HG03442 (cell line): ENCODE data around the gene LILRB1.
"Not testable (repeated sequence)": the region's sequence is repeated elsewhere in the genome, so short reads cannot be mapped to it uniquely, and the experiment has no call there.

Experiments
- ATAC-seq: cut with Tn5 transposase; IDR thresholded peaks from one replicate; pipeline ENCODE4 v1.9.1; 2021; ENCODE audit warnings: mild to moderate bottlenecking, moderate library complexity; ENCODE audit not compliant: unreplicated experiment

LILRB1 gene

DNA sequence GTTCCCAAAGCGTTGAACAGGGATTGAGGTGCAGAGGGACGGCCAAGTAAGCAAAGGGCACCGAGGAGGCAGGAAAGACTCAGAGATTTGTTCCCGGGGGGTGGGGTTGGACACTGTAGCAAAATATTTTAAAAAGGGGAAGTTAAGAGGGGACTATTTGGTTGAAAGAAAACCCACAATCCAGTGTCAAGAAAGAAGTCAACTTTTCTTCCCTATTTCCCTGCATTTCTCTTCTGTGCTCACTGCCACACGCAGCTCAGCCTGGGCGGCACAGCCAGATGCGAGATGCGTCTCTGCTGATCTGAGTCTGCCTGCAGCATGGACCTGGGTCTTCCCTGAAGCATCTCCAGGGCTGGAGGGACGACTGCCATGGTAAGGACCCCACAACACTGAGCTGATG, at the start of gene LILRB1:
Gene LILRB1, plus strand, starts transcription at position 223 of the 400 bp plus-strand sequence. CDS start 590 bp downstream, outside the sequence.
- not testable (repeated sequence) for ATAC-seq

DNA sequence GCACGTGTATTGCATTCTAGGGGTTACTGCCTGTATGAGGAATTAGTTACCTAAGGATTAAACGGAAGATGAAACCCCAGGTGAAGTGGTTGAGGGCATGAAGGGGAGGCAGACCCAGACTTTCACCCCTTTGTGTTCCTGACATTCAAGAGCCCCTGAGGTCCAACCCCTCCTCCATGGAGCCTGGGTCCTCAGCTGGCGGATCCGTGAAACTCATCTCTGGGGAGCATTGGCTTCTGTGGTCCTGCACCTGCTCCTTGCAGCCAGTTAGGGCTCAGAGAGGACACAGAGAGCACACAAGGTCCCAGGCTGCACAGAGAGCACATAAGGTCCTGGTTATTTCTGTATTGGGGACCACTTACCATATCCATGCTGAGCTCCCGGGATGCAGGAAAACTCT, 43.9 kb upstream of the LILRB1 start:
- ATAC-seq: no peak

DNA sequence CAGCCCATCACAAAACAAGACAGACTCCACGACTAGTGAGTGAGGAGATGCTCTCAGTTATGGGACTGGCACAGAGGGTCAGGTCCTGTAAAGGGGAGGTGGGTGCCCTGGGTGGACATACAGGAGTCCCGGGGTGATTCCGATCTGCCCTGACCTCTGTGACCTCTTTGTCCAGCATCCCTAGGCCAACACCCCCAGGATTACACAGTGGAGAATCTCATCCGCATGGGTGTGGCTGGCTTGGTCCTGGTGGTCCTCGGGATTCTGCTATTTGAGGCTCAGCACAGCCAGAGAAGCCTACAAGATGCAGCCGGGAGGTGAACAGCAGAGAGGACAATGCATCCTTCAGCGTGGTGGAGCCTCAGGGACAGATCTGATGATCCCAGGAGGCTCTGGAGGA, 43.3 kb upstream of the LILRB1 start:
- ATAC-seq: no peak

DNA sequence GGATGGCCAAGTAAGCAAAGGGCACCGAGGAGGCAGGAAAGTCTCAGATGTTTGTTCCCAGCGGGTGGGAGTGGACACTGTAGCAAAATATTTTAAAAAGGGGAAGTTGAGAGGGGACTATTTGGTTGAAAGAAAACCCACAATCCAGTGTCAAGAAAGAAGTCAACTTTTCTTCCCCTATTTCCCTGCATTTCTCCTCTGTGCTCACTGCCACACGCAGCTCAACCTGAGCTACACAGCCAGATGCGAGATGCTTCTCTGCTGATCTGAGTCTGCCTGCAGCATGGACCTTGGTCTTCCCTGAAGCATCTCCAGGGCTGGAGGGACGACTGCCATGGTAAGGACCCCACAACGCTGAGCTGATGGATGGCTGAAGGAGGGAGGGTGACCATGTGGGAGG, 36.8 kb upstream of the LILRB1 start, which contains the start of gene LILRA1:
Gene LILRA1, plus strand, starts transcription at position 188 of the 400 bp plus-strand sequence. CDS start 613 bp downstream, outside the sequence.
- not testable (repeated sequence) for ATAC-seq

DNA sequence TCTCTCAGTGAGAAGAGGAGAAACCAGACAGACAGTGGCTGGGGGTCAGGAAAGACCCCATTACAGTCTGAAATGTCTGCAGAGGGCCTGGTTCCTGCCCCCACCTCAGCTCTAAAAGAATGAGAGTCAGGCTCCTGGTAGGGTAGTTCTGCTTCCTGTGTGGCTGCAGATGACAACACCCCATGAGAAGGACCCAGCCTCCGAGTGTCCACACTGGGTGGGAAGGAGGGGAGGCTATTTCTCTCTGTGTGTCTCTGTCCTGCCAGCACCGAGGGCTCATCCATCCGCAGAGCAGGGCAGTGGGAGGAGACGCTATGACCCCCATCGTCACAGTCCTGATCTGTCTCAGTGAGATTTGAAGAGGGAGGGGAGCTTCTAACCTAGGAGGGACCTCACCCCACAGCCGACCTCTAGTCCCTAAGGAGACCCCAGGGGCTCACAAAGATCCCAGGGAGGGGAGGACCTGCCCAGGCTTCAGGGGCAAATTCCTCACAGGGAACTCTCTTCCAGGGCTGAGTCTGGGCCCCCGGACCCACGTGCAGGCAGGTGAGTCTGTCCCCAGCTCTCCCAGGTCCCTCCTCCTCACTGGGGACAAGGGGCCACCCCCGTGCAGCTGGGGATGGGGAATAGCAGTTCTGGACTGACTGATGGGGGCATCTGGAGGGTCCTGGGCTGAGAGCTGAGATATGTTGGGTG, 36.2 kb upstream of the LILRB1 start:
- ATAC-seq: not testable (repeated sequence)

- ATAC-seq: no peak
Observed at GRCh38 chr19:54594737-54595136, 35.5 kb upstream of the LILRB1 start.

GRCh38 chr19:54595680-54596436, 34.4 kb upstream of the LILRB1 start:
- ATAC-seq: not testable (repeated sequence)

GRCh38 chr19:54600212-54600611, 30.1 kb upstream of the LILRB1 start:
- ATAC-seq: no peak

DNA sequence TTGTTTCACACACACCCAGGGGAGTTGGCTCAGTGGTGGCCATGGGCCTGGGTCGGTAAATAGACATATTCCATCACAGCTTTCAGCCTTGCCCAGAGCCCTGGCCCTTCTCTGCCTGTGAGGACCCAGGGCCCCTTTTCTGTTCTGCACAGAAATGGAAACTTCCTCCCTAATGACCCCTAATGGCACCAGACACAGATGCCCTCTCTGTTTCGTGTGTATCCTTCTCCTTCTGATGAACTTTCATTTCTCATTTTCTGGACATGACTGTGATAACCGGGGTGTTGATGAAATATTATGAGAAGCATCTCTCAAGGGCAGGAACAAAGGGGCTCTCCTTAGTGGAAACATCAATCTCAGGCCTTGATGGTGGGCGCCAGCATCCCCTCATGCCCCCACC, 24.1 kb upstream of the LILRB1 start:
- ATAC-seq: no peak

DNA sequence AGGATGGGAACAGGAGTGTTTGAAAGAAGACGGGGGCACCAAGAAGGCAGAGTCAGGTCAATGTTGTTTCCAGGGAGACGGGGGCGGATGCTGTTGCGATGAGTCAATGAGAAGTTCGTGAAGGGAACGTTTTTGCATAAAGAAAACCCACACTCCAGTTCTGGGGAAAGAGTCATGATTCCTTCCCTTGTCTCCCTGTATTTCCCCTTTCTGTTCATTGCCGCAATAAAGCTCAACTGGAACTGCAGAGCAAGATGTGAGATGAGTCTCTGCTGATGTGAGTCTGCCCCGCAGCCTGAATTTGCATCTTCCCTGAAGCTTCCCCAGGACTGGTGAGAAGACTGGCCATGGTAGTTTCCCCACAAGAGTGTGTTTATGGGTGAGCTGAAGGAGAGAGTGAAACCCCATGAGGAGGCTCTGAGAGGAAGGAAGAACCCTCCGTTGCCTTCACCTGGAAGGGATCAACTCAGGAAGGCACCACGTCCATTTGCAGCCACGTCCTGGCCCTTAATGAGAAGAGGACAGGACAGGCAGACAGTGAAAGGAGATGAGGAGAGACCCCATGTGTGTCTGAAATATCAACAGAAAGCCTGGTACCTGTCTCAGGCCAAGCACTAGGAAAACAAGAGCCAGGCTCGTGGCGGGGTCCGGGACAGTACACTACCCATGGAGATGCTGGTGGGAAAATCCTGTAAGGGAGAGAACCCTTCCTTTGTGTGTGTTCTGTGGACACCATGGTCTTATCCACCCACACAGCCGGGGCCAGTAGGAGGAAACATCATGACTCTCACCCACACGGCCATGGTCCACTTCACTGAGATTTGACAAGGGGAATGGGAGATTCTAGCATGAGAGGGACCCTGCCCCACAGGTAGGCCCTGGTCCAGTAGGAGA, 23.1 kb upstream of the LILRB1 start:
- ATAC-seq: no peak

- no peak for ATAC-seq
Observed at GRCh38 chr19:54607785-54608150, 22.5 kb upstream of the LILRB1 start.

DNA sequence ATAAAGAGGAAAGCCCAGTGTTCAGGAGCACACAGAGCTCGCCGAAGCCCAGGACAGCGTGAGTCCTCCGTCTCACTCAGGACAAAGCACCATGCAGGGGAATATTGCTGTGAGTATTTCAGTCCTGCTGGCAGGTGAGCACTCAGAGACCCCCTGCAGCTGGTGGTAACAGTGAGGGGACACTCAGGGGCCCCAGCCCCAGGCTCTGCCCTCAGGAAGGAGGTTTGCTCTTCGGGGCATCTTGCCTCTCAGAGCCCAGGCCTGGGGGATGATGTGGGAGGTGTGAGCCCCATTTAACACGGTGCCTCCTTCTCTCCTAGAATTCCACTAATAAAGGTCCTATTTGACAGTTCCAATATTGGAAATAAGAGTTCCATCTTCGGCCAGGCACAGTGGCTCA, 22.1 kb upstream of the LILRB1 start:
- ATAC-seq: no peak

DNA sequence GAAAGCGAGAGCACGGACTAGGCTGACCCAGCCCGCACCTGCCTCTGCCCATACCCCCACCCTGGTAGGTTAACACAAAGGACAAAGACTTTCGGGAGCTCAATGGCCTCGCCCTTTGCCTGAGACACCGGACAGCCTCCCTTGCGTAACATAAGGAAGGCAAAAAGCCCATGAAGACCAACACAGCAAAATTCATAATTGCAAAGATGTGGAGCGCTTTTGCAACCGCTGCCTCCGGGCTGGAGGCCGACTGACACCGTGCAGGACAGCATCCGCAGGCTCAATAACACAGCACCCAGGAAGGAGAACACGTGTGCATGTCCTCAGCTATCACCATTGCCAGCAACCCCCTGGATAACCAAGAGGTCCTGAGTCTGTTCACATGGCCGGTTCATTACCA, 21.5 kb upstream of the LILRB1 start:
- no peak for ATAC-seq

GRCh38 chr19:54609356-54609791, 20.9 kb upstream of the LILRB1 start:
- ATAC-seq: no peak

GRCh38 chr19:54612428-54612827, 17.9 kb upstream of the LILRB1 start:
- ATAC-seq: no peak

DNA sequence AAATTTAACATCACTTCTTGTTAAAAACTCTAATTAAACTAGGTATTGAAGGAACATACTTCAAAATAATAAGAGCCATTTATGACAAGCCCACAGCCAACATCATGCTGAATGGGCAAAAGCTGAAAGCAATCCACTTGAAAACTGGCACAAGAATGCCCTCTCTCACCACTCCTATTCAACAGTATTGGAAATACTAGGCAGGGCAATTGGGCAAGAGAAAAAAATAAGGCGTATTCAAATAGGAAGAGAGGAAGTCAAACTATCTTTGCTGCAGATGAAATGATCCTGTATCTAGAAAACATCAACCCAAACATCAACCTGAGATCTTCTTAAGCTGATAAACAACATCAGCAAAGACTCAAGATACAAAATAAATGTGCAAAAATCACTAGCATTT, 15.6 kb upstream of the LILRB1 start:
- ATAC-seq: no peak

- no peak for ATAC-seq
Observed at GRCh38 chr19:54616057-54616456, 14.2 kb upstream of the LILRB1 start.

DNA sequence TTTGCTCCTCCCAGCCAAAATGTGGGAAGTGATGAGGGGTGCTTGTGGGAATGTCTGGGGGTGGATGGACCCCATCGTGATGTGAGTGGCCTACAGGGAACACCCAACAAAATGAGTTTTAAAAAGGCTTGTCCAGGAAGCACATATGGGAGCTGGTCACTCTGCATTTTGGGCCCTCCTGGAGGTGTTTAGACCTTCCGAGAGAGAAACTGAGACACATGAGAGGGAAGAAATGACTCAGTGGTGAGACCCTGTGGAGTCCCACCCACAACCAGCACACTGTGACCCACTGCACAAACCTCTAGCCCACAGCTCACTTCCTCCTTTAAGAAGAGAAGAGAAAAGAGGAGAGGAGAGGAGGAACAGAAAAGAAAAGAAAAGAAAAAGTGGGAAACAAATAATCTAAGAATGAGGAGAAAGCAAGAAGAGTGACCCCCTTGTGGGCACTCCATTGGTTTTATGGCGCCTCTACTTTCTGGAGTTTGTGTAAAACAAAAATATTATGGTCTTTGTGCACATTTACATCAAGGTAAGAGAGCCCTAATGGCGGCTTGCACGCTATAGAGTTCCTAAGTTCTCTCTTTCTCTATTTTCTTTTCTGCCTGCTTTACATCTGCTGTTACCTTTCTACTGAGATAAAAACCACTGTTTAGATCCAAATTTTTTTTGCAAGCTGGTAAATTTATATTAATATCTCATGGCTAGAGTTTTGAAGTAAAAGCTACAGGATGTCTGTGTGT, 13.3 kb upstream of the LILRB1 start:
- peak; percentile 88 for ATAC-seq

DNA sequence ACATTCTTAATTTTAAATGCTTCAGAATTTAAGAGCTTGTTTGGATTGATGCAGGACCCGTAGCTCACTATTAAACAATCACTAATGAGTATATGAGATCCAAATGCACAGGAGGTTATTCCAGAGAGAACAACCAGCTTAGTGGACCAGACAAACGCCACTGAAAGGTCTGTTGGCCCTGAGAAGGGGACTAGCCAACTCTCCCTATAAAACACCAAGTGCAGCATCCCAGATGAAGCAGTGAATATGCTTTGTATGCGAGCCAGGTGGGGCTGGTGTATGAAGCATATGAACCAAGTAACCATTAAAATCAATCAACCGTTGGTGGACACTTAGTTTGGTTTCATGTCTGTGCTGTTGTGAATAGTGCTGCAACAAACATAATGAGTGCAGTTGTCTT, 9.8 kb upstream of the LILRB1 start:
- no peak for ATAC-seq

DNA sequence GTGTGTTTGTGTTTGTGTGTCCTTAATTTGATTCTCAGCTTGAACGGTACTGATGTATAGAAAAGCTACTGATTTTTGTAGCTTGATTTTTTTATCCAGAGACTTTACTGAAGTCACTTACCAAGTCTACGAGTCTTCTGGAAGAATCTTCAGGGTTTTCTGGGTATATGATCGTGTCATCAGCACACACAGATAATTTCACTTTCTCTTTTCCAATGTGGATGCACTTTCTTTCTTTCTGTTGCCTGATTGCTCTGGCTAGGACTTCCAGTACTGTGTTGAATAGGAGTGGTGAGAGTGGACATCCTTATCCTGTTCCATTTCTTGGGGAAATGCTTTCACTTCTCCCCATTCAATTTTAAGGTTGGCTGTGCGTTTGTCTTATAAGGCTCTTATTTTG, 7.9 kb upstream of the LILRB1 start:
- ATAC-seq: no peak

- ATAC-seq: not testable (repeated sequence)
Observed at GRCh38 chr19:54624234-54624633, 6.0 kb upstream of the LILRB1 start.
